Measurements from ENCODE around the gene IRF7.
"Not testable (repeated sequence)": the region's sequence is repeated elsewhere in the genome, so short reads cannot be mapped to it uniquely, and the experiment has no call there.

The IRF7 gene

DNA sequence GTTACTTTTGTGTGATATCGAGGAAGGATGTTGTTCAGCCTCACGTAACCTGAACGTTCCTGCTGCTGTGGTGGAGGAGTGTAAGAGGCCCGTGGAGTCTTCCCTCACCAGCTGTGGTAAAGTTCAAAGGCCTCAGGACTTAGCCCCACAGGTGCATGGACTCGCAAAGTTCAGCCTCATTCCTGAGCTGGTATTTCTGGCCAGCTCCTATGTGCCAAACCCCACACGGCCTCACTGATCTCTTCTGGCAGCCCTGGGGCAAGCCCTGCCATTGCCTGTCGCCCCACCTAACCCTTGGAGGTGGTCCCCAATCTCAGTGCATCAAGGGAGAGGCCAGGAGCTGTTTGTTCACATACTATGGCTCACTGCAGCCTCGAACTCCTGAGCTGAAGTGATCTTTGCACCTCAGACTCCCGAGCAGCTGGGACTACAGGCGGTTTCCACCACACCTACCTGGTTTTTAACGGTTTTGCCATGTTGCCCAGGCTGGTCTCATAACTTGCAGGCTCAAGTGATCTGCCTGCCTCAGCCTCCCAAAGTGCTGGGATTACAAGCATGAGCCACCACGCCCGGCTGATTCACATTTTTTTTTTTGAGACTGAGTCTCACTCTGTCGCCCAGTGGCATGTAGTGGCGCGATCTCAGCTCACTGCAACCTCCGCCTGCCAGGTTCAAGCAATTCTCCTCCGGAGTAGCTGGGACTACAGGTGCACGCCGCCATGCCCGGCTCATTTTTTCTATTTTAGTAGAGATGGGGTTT lies 37.3 kb downstream of the IRF7 start:
- DNase-seq = no peak

DNA sequence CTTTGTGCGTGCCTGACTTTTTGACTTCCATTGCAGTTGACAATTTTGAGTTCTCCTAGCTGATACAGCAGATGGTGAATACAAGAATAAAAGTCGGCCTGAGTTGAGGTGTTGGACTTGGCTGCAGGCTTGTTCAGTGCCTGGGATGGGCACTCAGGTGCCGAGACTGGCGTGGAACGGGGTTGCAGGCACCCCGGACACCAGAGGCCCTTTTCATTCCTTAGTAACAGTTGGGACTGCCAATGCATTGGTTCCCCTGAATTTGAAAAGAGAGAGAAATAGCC lies 38.2 kb downstream of the IRF7 start:
- no peak for DNase-seq

DNA sequence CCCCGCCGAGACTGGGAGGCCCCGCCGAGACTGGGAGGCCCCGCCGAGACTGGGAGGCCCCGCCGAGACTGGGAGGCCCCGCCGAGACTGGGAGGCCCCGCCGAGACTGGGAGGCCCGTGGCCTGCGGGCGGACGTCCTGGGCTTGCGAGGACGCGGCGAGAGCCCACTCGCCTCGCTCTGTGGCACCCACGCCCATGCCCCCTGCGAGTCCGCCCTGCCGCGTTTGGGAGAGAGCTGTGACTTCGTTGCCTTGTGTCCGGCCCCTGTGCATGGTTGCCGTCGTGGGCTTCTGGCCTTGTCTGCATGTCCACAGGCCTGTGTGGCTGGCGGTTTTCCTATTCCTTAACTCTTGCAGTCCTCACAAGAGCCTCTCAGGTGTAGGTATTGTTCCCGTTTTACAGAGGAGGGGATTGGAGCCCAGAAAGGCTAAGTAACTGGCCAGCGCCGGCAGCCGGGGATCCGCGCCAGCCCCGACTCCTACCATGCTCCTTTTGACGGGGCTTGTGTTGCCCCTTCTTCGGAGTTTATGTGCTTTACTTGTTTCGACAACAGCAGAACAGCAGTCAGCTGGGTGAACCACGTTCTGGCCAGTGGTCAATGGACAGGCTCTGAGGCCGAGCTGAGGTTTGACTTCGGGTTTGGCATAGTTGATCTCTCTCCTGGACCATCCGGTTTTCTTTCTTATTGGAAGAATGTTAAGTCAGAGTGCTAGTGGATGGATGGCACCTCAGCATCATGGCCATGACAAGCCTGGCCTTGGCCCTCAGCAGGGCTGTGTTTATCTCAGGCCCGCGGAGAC lies 38.7 kb downstream of the IRF7 start:
- no peak for DNase-seq

DNA sequence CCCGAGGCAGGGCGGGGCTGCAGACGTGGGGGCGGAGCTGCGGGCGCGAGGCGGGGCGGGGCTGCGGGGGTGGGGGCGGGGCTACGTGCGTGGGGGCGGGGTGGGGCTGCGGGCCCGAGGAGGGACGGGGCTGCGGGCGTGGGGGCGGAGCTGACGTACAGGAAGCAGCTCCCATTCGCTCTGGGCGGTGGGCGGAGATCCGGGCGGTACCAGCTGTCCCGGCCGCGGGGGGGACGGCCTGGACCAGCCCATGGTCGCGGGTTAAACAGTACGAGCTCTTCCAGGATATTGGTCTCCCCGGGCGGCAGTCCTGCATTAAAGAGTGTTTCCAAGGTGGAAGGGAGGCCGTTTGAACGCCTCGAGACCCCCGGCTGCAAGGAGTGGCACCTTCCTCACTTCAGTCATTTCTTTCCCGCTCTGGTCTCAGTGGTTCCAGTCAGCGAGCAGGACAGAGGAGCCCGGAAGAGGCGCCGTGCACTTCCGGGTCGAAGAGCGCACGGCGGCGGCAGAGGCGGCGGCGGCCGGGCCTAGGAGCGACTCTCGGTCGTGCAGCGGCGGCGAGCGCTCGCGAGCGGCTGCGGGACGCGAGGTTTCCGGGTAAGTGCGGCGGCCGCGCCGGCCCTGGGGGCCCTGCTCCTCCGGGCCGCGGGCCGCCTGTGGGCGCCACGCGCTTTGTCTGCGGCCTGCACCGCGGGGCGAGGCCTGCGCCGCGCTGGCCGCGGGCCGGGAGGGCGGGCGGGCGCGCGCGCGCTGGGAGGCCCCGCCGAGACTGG lies 39.6 kb downstream of the IRF7 start, which contains the start of gene PHRF1:
TSS of gene PHRF1 (plus strand) at position 475 of the 773 bp plus-strand sequence. CDS start 5,043 bp downstream, outside the sequence.
- peak; percentile 79 for DNase-seq

DNA sequence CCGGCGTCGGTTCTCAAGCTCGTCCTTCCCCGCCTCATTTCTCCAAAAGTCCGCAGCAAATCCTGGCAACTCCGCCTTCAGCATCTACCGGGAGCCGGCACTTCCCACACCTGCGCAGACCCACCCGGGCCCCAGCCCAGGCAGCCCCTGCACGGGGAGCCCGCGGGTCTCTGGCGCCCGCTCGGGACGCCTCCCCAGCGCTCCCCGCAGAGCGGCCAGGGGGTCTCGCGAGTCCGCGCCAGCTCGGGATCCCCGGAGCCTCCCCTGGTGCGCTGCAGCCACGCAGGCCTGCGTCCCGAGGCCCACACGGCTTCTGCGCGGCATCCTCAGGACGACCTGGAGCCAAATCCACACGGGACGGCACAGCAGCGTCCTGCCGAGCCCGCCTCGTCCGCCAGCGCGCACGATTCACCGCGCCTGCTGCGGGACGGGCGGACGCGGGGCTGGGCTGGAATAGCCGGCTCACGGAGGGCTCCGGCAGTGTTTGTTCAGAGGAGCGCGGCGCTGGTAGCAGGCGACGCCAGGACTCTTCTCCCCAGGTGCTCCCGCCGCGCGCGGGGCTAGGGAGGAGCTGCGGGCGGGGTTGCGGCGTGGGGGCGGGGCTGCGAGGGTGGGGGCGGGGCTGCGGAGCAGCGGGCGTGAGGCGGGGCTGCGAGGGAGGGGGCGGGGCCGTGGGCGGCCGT lies 40.3 kb downstream of the IRF7 start:
- DNase-seq = peak; percentile 79

DNA sequence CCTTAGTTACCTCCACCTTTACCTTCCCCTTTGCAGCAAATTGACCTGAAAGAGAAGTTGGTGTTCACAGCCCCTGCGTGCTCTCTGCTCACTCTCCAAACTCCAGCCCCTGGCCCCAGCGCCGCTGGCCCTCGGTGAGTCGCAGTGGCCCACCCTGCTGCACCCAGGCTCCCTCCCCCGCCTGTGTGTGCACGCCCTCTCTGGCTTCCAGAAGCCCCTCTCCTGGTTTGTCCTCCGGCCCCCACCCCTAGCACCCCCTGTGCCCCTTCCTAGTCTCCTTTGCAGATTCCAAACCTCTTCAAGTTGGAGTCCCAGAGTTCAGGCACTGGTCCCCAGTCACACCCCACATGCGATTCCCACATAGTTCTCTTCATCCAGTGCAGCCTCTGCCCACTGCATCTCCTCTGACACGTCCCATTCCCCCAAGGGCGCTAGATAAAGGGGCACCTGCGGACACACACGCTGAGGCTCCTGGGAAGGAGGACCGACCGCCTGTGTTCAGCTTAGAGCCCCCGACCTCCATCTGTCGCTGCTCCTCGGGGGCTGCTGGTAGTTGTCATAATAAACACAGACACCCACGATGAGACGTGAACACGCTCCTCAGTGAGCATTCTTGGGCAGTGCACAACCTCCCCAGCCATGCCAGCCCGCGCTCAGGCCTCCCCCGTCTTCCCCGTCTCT lies 41.0 kb downstream of the IRF7 start:
- no peak for DNase-seq

DNA sequence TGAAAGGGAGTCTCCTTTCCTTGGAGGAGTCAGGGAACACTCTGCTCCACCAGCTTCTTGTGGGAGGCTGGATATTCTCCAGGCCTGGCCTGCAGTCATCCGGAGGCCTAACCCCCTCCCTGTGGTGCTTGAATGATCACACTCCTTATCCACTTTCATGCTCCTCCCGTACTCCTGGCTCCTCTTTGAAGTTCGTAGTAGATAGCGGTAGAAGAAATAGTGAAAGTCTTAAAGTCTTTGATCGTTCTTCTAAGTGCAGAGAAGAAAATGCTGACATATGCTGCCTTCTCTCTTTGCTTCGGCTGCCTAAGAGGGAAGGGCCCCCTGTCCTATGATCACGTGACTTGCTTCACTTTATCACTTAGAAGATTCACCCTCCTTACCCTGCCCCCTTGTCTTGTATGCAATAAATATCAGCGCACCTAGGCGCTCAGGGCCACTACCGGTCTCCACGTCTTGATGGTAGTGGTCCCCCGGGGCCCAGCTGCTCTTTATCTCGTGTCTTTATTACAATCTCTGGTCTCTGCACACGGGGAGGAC lies 41.6 kb downstream of the IRF7 start:
- not testable (repeated sequence) for DNase-seq

DNA sequence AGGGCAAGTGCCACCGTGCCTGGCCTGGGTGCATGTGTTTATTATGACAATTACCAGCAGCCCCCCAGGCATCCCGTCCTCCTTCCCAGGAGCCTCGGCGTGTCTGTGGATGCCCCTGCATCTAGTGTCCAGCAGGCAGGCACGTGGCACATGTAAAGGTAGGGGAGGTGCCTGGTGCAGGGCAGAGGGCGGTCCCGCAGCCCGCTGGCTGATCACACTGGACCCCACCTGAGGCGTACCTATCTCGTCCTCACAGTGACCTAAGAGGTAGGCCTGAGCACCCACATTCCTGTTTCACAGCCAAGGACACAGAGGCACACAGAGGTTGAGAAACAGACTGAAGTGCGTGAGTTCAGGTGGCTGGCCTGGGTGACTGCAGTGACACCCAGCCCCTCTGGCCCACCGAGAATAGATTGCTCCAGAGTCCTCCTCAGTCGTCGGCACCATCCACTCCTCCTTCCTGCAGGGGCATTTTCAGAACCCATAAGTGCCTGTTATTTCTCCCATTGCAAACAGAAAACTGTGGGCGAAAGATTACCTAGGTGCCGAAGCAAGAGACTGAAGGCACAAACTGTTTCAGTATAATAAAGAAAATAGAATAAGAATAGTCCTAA lies 42.5 kb downstream of the IRF7 start:
- no peak for DNase-seq

DNA sequence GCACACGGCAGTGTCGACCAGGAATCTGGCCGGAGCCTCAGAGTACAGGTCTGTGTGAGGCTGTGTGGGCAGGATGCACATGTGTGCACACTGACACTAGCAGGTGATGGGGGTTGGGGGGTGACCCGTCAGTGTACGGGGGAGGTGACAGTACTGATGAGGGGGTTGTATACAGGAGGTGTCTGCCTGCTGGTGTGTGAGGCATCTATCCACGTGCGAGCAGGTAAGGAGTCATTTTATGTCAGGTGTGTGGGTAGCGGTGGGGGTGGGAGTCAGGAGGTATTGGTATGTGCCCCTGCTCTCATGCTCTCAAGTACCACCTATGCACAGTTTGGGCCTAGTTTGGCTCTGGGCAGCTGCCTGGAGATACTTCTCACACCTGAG lies 44.0 kb downstream of the IRF7 start:
- DNase-seq = no peak

DNA sequence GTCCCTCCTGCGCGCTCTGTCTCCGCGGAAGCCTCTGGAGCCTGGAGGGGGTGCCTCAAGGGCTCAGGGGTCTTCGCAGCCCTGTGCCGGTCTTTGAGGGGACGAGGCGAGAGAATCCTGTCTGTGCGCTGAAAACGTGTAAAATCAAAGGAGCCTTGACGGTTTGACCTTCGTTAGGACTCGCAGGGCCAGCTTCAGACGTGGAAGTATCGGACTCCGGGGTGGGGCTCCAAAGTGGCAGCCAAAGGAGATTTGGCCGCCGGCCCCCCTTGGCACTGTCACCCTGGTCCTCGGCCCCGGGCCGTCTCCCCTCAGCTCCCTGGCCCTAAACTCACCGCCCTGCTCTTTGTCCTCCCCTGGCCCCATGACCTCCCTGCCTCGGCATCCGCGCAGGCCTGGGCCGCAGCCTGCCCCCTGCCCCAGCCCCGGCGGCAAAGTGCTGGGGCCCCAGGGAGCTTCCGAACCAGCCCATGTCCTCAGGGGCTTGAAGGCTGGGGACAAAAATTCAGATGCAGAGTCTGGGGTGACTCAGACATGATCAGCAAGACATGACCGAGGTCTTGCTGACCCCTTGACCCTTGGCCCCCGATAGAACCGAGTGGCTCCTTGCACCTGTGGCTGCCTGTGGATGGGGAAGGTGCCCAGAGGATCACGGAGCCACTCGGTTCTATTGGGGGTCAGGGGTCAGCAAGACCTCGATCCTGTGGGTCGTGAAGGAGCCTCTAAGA lies 46.4 kb downstream of the IRF7 start:
- no peak for DNase-seq

DNA sequence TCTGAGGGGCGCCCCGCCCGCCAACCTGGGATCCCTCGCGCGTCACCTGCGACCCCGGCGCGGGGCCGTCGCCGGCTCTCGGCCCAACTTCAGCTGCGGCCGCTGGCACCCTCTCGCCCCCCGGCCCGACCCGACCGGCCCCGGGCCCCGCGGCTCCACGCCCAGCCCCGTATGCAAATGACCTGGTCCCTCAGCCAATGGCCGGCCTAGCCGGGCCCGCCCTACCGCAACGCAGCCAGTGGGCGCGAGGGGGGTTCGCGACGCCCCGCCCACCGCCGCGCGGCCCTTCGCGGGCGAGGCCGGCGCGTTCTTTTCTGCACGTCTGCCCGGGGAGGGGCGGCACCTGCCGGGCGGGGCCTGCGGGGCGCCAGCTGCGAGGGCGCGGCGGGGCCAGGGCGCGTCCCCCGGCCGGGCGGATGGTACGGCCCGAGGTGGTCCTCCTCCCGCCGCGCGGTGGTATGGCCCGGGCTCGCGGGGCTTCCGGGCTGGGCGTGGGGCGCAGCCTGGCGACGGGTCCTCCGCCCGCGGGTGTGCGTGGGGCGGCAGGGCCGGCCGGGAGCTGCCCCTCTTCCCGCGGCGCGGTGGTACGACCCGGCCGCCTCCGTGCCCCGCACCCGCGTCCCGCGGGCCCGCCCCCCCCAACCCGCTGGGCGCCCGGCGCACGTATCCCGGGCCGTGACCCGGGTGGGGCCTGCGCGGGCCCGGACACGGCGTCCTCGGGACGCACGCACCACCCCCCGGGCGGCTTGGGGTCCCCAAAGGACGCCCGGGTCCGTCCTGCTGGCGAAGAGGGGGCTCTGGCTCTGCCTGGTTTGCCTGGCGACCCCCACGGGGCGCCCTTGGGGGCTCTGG lies 47.2 kb downstream of the IRF7 start:
- peak; percentile 82 for DNase-seq

DNA sequence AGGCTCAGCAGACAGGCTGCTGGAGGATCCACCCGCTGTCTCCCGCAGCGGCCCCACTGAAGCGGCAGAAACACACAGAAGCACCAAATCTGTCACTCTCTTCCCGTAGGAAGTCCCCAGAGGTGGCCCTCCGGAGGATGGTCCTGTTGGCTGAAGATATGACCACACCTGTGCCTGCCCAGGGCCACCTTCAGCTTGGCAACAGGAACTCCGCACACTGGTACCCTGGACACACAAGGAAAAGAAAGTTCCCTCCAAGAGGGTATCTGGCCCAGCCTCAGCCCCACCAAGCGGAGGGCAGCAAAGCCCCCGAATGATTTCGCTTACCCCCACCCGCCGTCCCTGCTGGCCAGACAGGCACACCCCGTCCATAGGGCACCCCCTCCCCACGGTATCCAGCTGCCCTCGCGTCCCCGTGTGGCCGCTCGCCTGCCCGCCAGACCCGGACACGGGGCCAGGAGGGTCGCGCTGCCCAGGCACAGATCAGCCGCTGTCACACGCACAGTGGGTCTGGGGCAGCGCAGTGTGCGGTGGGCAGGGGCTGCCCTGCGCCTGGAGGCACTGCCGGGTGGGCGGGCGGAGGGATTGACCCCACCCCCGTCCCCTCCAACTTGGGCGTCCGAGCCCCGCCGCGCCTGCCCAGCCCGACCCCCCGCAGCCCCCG lies 48.0 kb downstream of the IRF7 start:
- DNase-seq = no peak

DNA sequence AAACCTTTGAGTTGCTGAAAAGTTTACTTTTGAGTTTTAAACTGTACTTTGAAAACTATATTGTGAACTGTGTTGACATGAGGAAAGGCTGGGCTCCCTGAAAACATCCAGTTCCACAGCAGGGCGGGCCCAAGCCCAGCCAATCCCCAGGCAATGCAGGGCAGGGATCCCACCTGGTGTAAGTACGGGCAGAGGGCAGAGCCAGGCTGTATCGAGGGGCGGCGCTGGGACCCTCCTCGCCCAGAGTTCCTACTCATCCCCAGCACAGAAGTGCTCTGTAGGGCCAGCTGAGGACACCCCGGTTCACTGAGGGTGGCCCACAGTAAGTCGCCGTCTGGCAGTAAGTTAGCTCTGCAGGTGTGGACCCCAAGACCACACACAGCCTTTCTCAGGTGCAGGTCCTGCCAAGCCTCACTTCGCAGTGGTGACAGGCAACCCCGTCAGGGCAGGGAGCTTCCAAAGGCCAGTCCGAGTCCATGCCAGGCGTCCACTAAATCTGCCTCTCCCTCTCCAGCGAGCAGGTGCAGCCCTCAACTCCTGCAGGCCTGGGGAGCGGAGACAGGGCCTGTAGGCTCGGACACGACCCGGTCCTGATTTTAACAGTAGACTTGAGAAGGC lies 48.6 kb downstream of the IRF7 start:
- no peak for DNase-seq

DNA sequence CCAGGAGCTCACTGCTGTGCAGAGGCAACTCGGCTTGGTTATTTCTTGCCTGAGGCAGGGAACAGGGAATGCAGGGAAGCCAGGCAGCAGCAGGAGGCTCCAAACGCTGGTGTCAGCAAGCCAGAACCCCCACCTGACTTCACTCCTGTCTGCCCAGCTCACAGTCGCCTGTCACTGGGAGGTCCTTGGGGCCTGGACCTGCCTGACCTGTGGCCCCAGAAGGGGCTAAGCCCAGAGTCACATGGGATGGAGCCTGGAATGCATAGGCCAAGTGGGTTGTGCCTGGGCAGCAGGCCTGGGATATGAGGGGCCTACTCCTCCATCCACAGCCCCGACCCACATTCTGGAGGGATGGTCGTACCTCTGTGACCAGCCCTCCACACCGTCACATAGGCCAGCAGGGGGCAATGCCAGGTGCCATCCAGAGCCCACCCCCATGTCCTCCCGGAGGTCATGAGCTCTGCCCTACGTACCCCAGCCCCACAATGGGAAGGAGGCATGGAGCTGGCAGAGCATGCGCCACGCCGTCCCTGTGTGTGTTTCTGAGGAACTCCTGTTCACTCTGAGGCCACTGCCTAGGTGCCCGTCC lies 49.7 kb downstream of the IRF7 start:
- no peak for DNase-seq

DNA sequence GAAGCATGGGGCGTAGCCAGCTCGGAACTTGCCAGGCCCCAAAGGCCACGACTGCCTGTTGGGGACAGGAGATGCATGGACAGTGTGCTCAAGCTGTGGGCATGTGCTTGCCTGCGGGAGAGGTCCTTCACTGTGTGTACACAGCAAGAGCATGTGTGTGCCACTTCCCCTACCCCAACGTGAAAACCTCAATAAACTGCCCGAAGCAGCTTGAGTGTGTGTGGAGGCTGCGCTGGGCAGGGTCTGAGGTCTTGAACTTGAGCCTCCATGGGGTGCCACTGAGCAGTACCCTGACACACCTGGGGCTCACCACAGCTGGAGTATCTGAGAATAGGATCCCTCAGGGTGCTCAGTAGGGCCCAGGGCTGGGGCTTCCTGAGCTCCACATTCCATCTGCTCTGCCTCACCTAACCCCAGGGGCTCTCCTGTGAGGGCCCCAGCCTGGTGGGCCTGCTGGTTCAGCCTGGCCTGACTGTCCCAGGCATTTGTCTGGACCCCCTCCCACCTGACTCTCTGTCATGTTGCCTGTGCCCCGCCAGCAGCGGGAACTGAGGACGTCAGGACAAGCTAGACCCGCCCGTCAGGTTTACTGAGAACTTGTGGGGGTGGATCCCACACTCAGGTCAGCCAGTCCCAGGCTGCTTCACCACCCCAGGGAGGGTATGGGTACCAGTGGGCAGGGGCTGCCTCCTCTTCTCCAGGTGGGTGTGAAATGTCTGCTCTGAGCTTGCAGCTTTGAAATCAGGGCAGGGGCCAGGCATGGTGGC lies 51.8 kb downstream of the IRF7 start:
- DNase-seq = no peak

DNA sequence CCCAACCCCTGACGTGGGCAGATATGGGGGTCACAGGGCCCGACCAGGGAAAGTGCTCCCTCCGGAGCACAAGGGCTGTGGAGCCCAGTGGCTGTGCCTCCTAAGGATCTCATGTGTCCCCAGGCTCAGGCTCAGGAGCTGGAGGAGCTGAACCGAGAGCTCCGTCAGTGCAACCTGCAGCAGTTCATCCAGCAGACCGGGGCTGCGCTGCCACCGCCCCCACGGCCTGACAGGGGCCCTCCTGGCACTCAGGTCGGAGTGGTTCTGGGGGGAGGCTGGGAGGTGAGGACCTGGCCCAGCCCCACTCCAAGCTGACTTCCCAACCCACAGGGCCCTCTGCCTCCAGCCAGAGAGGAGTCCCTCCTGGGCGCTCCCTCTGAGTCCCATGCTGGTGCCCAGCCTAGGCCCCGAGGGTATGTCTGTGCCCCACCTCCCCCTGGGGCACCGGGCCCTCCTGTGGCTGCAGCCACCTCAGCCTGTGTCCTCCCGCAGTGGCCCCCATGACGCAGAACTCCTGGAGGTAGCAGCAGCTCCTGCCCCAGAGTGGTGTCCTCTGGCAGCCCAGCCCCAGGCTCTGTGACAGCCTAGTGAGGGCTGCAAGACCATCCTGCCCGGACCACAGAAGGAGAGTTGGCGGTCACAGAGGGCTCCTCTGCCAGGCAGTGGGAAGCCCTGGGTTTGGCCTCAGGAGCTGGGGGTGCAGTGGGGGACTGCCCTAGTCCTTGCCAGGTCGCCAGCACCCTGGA lies 52.5 kb downstream of the IRF7 start:
- DNase-seq = no peak

Measured in NCI-H2171 (cell line).